Retina (tissue), 1 donor: ENCODE results near the gene TSPAN12.

Experiments used
- DNase-seq: peaks from one replicate; pipeline ENCODE4 v3.0.0-alpha.2; 2016

Gene TSPAN12

DNA sequence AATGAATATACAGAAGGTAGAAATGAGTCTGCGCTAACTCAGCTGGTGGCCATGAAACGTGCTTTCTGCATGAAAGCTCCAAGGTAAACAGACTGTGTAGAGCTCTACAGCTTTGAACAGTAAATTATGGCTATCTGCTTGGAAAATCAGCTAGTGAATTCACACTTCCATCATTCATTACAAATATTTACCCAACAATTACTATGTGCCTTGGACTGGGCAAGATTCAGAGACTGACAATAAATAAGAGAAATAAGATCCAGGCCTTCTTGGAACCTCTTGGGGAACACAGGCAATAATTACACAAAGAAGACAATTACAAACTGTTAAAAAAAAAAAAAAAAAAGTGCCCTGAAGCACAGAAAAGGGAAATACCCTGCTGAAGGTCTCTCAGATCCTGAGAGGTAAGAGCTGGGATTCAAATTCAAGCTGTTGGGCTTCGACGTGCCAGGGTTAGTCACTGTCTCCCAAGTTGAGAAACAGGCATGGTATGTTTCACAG, 15.8 kb downstream of the TSPAN12 start:
- DNase-seq = no peak

DNA sequence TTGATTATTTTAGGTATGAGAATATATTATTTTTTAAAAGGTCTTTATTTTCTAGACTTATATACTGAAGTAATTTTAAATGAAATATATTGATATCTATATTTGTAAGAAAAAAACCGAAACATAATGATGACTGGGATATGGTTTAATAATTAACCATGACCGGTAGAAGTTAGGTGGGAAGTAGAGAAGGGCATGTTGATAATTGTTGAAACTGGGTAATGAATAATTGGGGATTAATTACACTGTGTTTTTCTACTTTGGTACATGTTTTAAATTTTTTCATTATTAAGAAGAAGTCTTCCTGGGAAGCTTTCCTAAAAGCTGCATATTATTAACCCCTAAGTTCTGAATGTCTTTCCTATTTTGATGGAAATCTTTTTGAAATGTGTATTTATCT, 16.3 kb downstream of the TSPAN12 start:
- no peak for DNase-seq

DNA sequence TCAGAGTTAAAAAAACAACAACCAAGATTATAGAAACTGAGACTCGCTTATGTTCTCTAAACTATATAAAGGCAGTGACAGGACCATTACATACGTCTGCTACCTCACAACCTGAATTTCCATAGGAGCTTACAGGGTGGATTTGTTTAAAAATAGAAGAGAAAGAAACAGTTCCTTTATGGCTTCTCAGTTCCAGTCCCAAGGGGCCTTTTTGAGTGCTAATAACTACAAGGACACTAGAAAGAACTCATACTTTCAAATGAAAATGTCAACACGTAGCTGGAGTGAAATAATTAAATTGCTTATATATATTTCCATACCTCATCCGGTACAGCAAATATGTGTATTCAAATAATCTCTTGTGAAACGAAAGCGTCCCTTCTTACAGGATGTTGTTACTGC, 19.7 kb downstream of the TSPAN12 start:
- no peak for DNase-seq

DNA sequence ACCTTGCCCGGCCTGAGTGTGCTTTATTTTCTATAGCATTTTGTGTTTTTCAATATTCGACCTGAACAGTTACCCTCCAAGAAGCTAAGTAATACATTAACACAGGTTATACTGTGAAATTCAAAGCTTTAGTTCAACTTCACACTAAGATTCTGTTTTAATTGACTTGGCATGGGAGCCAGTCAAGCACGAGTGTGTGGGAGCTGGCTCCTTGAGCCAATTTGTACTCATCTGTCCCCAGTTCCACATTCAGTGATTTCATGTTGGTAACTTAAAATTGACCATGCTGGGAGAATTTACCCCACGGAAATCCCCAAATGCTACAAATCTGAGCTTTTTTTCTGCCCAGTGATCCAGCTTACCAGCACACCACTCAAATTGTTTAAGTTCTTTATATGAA, 20.3 kb downstream of the TSPAN12 start:
- no peak for DNase-seq

DNA sequence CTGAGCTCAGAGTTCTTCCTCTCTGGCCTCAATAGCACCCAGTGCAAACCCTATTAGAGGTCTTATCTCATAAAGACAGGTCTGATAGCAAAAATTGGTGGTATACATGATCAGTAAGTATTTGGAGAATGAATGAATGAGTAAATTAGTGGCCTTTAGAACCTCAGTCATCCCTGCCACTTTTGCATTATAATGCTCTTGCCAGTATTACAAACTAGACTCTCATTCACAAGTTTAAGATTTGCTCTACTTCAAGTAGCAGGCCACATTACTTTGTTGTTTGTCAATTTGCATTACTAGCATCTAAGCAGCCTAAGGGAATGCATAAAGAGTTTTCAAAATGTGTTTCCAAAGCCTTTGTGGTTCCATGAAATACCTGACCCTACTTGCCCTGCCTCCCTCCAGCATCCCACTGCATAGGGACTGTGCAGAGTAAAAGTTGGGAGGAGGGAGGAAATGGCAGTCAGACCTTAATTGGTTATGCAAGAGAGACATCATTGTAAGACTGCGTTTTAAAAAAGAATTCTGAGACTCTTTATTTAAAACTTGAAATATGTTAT, 21.3 kb downstream of the TSPAN12 start:
- DNase-seq = no peak

DNA sequence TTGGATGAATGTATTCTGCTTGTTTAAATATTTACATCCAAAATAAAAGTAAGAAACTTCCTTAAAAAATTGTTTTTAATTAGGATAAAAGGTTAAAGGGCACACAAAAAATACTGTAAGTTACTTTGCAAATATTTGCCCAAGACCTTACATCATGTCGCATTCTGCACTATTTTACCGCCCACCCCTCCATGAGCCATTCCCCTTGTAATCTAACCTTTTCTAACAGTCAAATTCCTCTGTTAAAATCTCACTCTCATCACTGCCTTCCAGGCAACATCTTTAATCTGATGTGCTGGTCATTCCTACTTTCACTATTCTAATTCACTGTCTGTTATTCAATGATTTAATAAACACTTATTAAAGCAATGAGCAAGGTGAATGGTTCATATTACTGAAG, 23.2 kb downstream of the TSPAN12 start:
- DNase-seq = no peak

DNA sequence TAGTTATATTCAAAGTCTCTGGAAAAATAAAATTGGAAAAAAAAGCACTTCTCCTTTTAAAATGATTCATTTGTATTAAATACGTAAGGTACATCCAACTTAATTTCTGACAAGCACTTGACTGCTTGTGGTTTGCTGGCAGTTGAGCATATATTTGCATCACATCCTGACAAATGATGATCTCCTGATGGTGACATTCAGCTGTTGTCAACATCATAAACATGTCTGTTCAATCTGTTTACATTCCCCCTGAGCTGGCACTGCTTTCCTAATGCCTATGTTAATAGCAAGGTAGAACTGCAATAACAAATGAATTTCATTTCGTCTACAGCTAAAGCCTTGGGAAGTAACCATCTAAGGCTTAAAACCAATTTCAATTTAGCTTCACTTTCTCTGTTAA, 24.4 kb downstream of the TSPAN12 start:
- no peak for DNase-seq

DNA sequence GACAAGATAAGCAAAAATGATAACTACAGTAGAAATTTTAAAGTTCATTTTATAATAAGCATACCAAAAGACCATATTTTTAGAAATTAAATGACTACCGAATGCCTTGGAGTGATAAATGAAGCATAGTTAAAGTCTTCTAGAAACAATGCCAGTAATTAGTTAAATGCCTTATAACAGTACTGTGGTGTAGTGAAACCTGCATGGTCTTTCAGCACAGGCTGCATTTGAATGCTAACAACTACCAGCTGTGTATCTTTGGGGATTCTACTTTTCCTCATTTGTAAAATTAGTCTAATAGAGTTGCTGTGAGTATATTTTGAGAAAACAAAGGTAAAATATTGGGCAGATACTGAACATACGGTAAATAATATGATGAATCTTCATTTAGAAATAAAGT, 25.1 kb downstream of the TSPAN12 start:
- no peak for DNase-seq

DNA sequence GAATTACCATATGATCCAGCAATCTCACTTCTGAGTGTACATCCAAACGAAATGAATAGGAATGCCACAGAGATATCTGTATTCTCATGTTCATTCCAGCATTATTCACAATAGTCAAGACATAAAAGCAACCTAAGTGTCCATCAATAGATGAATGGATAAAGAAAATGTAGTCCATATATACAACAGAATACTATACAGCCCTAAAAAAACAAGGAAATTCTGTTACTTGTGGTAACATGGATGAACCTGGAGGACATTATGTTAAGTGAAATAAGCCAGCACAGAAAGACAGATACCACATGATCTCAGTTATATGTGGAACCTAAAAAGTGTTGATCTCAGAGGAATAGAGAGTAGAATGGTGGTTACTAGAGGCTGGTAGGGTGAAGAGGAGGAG, 26.7 kb downstream of the TSPAN12 start:
- DNase-seq = no peak

DNA sequence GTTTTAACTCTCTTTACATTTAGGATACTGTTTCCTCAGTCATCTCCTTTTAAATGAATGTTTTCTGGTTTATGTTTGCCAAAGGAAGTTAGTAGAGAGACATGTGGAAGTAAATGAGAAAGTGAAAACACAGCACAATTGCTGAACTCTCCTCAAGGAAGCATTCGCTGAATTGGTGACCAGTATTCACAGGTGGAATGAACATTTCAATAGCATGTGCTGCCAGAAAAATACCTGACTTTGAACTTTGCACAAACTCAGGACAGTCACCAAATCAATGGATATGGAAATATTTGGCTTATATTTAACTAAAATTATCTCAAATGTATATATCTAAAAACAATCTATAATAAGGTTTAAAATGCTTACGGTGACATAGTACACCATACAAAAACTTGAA, 28.5 kb downstream of the TSPAN12 start:
- no peak for DNase-seq

DNA sequence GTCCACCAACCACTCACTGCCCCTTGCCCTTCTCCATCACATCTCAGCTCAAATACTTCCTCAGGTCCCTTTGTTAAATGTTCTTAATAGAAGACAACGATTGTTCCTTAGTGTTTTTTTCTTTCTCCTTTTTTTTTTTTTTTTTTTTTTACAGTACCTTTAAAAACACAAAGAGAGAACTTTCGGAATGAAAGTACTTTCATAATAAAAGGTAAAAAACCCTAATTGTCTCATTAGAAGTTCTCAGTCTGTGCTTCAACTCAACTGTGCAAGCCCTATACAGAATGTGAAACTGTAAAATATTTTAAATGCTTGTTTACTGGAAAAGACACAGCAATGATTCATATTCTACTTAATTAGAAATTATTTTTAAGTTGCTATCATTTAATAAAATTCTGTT, 29.4 kb downstream of the TSPAN12 start:
- DNase-seq = no peak

DNA sequence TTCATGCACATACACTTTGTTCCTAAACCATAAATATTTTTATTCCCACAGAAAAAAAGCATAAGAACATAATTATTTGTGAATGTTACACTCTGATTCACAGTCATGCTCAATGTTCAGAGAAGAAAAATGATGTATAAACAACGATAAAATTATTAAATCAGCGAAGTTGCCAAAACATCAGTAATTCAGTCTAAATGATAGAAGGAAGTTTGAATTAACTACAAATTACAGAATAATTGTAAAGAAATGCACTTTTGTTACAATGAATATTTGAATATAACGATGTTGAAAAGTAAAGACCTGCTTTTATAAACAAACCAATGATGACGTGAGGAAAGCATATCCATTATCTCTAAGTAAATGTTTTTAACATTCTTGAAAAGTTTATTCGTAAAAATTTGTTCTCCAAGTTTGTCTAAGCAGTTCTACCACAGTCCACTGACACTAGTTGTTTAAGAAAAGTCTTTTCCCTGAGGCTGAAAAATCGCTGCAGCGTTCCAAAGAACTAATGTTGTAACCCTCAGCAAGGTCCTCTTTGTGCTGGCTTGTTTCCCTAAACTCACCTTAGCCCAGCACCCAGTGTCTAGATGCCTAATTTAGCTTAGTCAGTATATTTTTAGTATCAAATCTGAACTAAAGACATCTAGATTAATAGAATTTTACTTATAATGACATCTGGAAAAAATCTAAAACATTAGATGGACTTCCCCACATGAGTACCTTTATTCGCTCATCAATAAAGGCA, 30.4 kb downstream of the TSPAN12 start:
- no peak for DNase-seq

DNA sequence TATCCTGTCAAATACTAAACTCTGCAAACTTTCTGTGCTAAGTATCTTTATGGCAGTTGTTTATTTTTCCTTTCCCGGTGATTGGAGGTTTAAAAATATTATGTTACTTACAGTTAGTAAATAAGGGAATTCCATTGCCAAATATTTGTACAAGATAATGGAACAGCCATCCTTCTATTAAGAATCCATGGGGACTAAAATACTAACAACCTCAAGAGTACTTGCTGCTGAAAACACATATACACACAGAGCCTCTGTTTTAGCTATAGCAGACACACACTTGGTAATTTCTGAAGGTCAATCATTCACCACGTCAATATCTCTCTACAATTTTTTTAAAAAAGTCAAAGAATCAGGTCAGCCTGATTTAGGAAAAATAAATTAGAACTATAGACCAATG, 32.4 kb downstream of the TSPAN12 start:
- no peak for DNase-seq

DNA sequence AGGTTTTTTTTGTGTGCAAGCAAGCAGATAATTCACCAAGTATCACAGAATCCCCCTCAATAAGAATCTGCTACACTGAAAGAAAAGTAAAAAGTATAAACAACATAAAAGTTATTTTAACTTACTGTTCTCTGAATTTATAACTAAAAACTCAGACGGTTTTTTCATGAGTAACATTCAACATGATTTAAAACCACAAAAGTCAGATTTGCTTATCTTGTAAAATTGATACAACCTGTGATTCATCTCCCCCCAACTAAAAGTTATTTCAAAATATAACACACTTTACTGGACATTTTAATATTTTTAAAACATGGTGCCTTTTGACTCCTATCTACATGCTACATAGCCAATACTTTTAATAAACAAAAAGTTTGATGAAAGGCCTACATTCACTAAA, 32.8 kb downstream of the TSPAN12 start:
- no peak for DNase-seq

DNA sequence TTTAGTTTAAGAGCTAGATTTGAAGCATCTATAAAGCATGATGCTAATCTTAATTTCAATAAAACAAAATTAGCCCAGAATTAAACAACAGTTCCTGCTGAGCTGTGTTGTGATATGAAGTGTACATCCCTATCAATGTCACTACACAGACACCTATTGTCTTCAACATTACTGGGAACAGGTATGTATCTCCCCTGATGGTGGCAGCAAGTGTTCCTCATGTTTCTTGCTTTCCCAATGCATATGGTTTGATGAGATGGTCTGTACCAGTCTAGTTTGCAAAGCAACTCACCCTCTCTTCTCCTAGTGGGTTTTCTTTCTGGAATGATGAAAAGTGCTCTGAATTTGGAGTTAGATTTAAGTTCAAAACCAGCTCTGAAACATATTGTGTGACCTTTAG, 38.1 kb downstream of the TSPAN12 start:
- DNase-seq = no peak

DNA sequence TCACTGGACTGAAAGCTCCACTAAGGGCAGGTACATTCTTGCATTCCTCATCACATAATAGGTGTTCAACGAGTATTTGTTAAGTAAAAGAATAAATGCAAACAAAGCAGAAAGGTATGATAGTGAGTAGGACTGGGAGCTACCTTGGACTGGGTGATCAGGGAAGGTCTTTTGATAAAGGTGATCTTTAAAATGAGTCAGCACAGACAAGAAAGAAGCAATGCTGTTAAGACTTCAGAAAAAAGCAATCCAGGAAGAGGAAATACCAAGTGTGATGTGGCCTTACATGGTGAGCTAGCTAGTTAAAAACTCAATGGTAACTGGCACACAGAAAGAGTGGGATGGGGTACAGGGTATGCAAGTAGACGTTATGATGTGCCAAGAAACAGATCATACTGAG, 40.1 kb downstream of the TSPAN12 start:
- DNase-seq = no peak

DNA sequence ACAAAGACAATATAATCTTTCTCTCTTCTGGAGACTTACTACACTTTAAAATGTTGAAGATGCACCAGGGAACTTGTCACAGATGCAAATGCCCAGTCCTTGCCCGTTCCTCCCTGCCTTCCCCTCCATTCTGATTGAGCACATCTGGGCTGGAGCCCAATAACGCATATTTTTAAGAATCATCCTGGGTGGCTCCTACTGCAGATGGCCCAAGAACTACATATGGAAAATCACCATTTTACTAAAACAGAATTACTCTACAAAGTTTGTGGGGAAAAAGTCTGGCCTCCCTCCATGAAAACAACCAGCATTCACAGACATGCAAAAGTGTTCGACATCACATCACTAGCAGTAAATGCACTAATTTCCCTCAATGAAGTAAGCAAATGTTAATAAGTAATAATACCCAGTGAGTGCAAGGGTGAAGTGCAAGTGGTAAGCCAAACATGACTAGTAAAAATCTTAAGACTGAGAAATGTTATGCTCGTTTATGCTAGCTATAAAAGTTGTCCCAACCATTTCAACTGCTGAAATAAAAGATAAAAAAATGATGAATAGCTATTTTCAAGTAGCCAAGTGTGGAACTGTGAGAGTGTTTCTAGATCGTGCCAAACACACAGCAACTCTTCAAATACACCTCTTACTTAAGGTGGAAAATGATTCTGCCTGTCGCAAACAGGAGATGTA, 43.5 kb downstream of the TSPAN12 start:
- DNase-seq = no peak

DNA sequence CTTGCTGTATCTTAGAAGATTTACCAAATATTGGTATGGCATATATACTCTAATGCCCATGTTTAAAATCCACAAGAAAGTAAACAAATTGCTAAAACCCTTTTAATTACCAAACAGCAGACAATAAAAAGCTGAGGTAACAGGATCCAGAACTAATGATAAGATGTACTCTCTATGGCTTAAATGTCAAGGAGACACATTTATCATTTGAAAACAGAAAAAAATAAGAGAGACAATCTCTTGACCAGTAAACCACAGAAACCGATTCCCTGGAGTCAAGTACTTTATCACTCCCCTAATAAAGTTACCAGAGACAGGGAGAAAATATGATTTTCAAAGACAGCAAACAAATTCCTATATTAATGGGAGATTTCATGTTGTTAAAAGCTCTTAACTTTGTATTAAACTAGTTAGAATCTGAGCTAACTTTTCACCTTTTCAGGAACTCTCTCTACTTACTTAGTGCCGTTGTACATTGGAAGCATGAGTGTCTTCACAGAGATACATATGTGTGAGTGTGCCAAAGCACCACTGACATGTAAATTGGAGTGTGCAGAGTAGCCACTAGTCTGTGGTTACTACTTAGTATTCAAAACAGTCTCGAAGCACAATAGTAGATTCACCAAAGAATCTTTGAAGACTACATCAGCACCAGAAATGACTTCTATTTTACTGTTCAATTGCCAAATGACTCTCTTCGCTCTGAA, 44.2 kb downstream of the TSPAN12 start:
- no peak for DNase-seq

DNA sequence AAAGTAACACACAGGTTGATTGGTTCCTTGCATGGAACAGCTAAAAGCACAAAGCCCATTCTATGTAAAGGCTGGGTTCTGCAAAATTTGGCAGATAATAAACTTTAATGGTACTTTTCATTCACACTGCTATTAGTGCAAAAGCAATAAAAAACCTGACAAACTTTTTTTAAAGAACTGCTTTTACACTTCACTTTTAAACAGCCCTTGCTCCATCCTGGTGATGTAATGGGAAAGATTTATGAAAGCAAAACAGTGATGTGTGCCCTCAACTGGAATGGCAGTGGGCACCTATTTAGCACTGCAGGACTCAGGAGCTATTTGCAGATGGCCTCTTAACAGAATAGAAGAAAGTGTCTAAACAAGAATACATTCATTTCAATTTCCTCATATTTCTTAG, 44.9 kb downstream of the TSPAN12 start:
- DNase-seq = no peak

DNA sequence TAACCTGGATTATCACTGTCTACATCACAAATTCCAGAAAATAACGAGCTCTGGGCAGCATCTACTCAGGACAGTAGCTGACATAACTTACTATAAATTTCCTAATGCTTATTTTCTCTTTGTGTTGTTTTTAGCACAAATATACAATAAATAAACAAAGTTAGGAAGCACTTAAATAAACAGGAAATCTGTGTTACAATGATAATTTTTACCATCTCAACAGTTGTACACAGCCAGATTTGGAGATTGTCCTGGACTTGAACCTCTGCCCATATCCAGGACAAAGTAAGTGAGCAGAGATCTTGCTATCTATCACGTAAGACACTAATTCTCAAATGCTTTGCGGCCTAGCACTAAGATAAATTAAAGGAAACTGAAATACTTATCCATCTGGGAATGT, 48.7 kb downstream of the TSPAN12 start:
- DNase-seq = no peak

DNA sequence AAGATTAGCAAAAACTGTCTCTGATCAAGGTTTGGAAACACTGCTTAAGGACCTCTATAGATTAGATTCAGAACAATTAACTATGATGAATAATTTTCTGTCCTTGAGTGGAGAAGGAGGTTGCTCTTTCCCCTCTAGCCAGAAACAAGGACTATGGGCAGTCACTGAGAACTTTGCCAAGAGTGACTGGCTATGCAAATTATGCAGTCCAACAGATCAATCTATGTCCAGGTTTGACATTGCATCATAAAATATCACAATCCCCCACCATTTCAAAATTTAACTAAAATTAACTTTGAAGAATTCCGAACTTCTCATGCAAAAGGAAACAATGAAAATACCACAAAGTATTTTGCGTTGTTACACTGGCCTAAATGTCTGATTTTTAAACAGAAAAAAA, 50.6 kb downstream of the TSPAN12 start:
- DNase-seq = no peak

DNA sequence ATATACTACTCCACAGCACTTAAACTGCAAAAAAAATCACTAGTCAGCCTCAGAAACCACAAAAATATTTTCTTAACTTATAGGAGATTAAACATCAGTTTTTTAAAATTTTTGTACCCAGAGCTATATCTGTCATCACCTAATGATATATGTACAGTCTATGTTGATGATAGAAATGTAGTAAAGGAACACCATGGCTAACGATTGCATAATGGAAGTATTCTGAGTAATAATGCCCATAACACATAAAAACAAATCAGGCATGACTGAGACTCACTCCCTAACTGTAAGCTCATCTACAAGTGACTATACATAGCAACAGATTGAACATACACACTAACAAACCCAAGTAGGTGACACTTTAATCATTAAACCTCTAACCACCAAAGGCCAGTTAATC, 51.3 kb downstream of the TSPAN12 start:
- DNase-seq = no peak

DNA sequence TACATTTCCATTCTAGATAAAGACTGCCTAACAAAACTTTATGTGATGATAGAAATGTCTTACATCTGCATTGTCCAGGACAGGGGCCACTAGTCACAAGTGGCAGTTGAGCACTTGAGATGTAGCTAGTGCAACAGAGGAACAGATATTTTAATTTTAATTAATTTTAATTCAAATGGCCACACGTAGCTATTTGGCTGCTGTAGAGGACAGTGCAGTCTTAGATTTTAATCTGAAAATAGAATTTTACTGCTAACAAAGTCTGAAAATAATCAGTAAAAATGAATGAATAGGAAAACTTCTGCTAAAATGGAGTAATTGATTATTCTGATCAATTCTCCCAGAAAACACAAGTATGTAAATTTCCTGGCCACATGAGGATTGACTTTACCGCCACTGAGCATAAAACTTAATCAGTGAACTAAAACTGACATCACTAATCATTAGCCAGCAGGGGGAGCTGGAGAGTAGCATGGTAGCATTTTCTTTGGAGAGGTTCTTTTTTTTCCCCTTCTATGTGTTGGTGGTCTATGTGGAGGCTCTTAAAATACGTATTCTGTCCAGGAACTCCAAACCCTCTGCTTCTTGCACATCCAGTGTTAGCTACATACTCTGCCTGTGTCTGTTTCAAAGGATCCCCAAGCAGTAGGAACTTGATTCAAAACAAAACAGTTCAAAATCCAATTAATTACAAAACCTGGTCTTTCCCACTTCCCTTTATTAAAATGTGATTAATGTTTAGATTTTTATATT, 52.1 kb downstream of the TSPAN12 start:
- DNase-seq = peak; percentile 24
